Measurements from ENCODE around the gene CYP2S1.
"Not testable (repeated sequence)": the region's sequence is repeated elsewhere in the genome, so short reads cannot be mapped to it uniquely, and the experiment has no call there.

Gene CYP2S1

DNA sequence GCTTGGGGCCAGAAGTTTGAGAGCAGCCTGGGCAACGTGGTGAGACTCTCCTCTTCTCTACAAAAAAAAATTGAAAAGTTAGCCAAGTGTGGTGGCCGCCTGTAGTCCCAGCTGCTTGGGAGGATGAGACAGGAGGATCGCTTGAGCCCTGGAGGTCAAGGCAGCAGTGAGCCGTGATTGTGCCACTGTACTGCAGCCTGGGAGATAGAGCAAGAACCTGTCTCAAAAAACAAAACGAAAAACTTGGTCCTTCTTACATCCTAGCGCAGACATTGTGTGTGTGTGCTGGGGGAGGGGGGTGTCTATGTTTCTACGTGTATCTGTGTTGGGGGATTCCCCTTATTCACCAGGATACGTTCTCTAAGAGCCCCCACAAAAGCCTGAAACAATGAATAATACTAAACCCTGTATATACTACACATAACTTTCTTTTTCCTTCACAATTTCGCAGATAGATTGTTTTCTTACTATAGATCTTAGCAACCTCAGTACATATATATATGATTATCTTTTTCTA is 33.9 kb downstream of the CYP2S1 start:
- peak overlapping the region; percentile 78 to 86 for H3K4me3 ChIP-seq (ENCODE audit: low read length in 2 of 2)
- peak overlapping the region; percentile 89 for H3K27ac ChIP-seq (ENCODE audit: low read length)
- H3K27me3 ChIP-seq (ENCODE audit: control insufficient read depth in 1 of 2, insufficient read depth in 2 of 2, low read length in 2 of 2), result no peaks in the 10 kb centered on the region
- H3K4me1 ChIP-seq (ENCODE audit: control insufficient read depth, insufficient read depth, low read length), result peaks cover 26% of the 10 kb centered on the region
- H3K9me3 ChIP-seq (ENCODE audit: control insufficient read depth in 2 of 2, low read length in 2 of 2), result no peaks in the 10 kb centered on the region
- H3K36me3 ChIP-seq (ENCODE audit: control insufficient read depth in 2 of 2, insufficient read depth in 2 of 2, low read length in 2 of 2), result peaks cover 4 to 5% of the 10 kb centered on the region in 2 donors
- H3K9ac ChIP-seq (ENCODE audit: low read length in 2 of 2), result peak overlapping the region; percentile 24 to 75

DNA sequence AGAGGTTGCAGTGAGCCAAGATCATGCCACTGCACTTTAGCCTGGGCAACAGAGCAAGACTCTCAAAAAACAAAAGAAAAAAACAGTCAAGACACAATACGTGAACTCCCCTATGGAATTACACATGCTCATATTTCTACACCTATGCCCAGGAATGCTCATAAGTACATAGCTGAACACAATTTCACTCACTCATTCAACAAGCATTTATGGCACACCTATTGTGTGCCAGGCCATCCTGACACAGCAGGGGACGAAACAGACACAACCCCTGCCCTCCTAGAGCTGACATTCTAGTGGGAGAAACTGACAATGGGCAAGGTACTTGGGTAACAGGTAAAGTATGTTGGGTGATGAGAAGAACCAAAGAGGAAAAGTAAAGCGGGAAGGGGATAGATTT is 35.5 kb downstream of the CYP2S1 start:
- no peak overlapping the region for H3K9ac ChIP-seq (ENCODE audit: low read length in 2 of 2)
- H3K9me3 ChIP-seq (ENCODE audit: control insufficient read depth in 2 of 2, low read length in 2 of 2), result no peaks in the 10 kb centered on the region
- H3K4me3 ChIP-seq (ENCODE audit: low read length in 2 of 2), result no peak overlapping the region
- H3K4me1 ChIP-seq (ENCODE audit: control insufficient read depth, insufficient read depth, low read length), result peaks cover 22% of the 10 kb centered on the region
- H3K36me3 ChIP-seq (ENCODE audit: control insufficient read depth in 2 of 2, insufficient read depth in 2 of 2, low read length in 2 of 2), result peaks cover 8 to 9% of the 10 kb centered on the region in 2 donors
- no peaks in the 10 kb centered on the region for H3K27me3 ChIP-seq (ENCODE audit: control insufficient read depth in 1 of 2, insufficient read depth in 2 of 2, low read length in 2 of 2)
- H3K27ac ChIP-seq (ENCODE audit: low read length), result peak overlapping the region; percentile 6

DNA sequence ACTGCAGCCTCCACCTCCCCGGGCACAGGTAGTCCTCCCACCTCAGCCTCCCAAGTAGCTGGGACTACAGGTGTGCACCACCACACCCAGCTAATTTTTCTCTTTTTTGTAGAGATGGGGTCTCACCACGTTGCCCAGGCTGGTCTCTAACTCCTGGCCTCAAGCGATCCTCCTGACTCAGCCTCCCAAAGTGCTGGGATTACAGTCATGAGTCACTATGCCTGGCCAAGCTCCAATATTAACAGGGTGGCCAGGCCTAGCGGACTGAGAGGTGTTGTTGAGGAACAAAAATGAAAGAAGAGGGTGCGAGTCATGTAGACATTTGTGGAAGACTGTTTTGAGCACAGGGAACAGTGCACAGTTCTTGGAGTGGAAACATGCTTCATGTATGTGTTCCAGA is 36.3 kb downstream of the CYP2S1 start:
- H3K27ac ChIP-seq (ENCODE audit: low read length); H3K27me3 ChIP-seq (ENCODE audit: control insufficient read depth in 1 of 2, insufficient read depth in 2 of 2, low read length in 2 of 2); H3K4me3 ChIP-seq (ENCODE audit: low read length in 2 of 2); H3K9me3 ChIP-seq (ENCODE audit: control insufficient read depth in 2 of 2, low read length in 2 of 2); H3K9ac ChIP-seq (ENCODE audit: low read length in 2 of 2): not testable (repeated sequence)
- Histone ChIP-seq H3K36me3 (ENCODE audit: control insufficient read depth in 2 of 2, insufficient read depth in 2 of 2, low read length in 2 of 2) (peaks cover 16% of the 10 kb centered on the region in 2 donors), H3K4me1 (ENCODE audit: control insufficient read depth, insufficient read depth, low read length) (peaks cover 18% of the 10 kb centered on the region)

DNA sequence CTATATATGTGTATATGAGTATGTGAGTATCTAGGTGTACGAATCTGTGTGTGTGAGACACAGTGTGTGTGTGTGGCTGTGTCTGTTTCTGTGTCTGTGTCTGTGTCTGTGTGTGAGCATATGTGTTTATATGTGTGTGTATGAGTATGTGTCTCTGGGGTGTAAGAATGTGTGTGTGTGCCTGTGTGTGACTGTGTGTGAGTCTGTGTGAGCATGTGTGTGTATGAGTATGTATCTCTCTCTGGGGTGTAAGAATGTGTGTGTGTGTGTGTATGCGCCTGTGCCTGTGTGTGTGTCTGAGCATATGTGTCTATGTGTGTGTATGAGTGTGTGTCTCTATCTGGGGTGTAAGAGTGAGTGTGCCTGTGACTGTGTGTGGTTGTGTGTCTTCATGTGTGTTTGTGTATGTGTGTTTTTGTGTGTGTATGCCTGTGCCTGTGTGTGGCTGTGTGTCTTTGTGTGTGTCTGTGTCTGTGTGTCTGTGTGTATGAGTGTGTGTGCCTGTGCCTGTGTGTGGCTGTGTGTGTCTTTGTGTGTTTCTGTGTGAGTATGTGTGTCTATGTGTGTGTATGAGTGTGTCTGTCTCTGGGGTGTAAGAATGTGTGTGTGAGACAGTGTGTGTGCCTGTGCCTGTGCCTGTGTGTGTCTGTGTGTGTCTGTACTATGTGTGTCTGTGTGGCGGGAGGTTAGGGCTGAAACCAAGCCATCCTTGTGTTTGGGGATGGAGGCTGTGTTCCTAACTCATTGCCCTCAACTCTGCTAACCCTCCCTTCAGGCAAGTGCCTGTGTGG is 37.2 kb downstream of the CYP2S1 start:
- H3K36me3 ChIP-seq (ENCODE audit: control insufficient read depth in 2 of 2, insufficient read depth in 2 of 2, low read length in 2 of 2), result peaks cover 20% of the 10 kb centered on the region in 2 donors
- H3K27ac ChIP-seq (ENCODE audit: low read length), result no peak overlapping the region

DNA sequence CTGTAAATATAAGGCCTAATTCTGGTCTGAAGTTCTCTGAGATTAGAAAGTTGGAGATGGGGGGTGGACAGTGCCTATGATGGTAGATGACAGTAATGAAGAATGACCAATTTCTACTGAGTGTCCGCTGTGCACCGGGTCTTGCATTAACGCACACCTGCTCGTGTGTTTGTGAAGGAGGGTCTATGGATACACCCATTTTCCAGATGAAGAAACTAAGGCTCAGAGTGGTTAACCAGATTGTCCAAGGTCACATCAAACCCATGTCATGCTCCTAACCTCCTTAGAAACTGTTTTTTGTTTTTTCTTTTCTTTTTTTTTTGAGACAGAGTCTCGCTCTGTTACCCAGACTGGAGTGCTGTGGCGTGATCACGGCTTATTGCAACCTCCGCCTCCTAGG is 39.7 kb downstream of the CYP2S1 start:
- Histone ChIP-seq H3K4me3 (ENCODE audit: low read length in 2 of 2) (no peak overlapping the region), H3K9me3 (ENCODE audit: control insufficient read depth in 2 of 2, low read length in 2 of 2) (no peaks in the 10 kb centered on the region), H3K27me3 (ENCODE audit: control insufficient read depth in 1 of 2, insufficient read depth in 2 of 2, low read length in 2 of 2) (no peaks in the 10 kb centered on the region), H3K36me3 (ENCODE audit: control insufficient read depth in 2 of 2, insufficient read depth in 2 of 2, low read length in 2 of 2) (peaks cover 26 to 30% of the 10 kb centered on the region in 2 donors), H3K4me1 (ENCODE audit: control insufficient read depth, insufficient read depth, low read length) (no peaks in the 10 kb centered on the region), H3K27ac (ENCODE audit: low read length) (no peak overlapping the region), H3K9ac (ENCODE audit: low read length in 2 of 2) (no peak overlapping the region)

More for the DNA sequence above, 37.2 kb downstream of the CYP2S1 start:
- H3K27me3 ChIP-seq (ENCODE audit: control insufficient read depth in 1 of 2, insufficient read depth in 2 of 2, low read length in 2 of 2), result no peaks in the 10 kb centered on the region
- H3K9ac ChIP-seq (ENCODE audit: low read length in 2 of 2), result peak overlapping the region in 1 of 2 donors; percentile 16
- no peak overlapping the region for H3K4me3 ChIP-seq (ENCODE audit: low read length in 2 of 2)
- peaks cover 16% of the 10 kb centered on the region for H3K4me1 ChIP-seq (ENCODE audit: control insufficient read depth, insufficient read depth, low read length)
- no peaks in the 10 kb centered on the region for H3K9me3 ChIP-seq (ENCODE audit: control insufficient read depth in 2 of 2, low read length in 2 of 2)

DNA sequence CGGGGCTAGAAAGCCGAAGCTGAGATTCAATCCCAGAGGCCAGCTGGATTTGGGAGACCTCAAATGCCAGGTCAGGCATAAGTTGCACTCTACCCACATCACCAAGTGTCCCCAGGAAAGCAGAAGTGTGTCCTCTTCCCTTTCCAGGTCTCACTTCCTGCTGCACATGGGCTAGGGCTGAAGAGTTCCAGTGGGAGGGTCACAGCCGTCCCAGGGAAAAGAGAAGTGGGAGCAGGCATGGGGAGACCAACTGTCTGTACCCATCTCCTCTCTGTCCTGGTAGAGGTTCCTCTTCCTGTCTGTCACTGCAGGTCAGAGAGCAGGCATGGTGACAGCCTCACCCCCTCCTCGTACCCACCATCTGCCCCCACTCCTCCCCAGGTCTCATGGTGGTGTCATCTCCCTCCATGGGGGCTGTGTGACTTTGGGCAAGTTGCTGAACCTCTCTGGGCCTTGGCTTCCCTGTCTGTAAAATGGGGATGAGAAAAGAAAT is 40.8 kb downstream of the CYP2S1 start:
- peaks cover 37 to 40% of the 10 kb centered on the region in 2 donors for H3K36me3 ChIP-seq (ENCODE audit: control insufficient read depth in 2 of 2, insufficient read depth in 2 of 2, low read length in 2 of 2)
- H3K27ac ChIP-seq (ENCODE audit: low read length), result no peak overlapping the region
- H3K27me3 ChIP-seq (ENCODE audit: control insufficient read depth in 1 of 2, insufficient read depth in 2 of 2, low read length in 2 of 2), result no peaks in the 10 kb centered on the region
- H3K4me3 ChIP-seq (ENCODE audit: low read length in 2 of 2), result no peak overlapping the region
- no peak overlapping the region for H3K9ac ChIP-seq (ENCODE audit: low read length in 2 of 2)
- no peaks in the 10 kb centered on the region for H3K4me1 ChIP-seq (ENCODE audit: control insufficient read depth, insufficient read depth, low read length)
- no peaks in the 10 kb centered on the region for H3K9me3 ChIP-seq (ENCODE audit: control insufficient read depth in 2 of 2, low read length in 2 of 2)

DNA sequence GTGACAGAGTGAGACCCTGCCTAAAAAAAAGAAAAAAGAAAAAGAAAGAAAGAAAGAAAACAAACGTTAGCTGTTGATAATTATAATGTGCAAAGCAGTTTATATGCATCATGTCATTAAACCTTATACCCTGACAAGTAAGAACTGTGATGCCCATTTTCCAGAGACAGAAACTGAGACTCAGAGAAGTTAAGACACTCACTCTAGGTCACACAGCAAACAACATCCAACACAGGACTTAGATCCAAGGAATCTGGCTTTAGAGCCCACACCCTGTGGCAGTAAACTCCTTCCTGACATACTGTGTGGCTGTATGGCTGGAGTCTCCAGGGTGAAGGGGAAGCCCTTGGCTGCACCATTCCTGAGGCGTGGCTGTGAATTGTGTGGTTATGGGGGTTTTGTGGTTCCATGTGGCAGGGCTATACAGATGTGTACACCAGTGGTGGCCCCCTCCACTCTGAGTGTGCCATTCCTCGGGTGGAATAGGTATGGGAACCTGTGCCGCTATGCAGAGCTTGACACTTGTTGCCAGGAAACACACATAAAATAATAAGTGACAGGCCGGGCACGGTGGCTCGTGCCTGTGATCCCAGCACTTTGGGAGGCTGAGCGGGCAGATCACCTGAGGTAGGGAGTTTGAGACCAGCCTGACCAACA is 41.6 kb downstream of the CYP2S1 start:
- Histone ChIP-seq H3K9ac (ENCODE audit: low read length in 2 of 2) (no peak overlapping the region), H3K36me3 (ENCODE audit: control insufficient read depth in 2 of 2, insufficient read depth in 2 of 2, low read length in 2 of 2) (peaks cover 46 to 49% of the 10 kb centered on the region in 2 donors), H3K27ac (ENCODE audit: low read length) (no peak overlapping the region)

DNA sequence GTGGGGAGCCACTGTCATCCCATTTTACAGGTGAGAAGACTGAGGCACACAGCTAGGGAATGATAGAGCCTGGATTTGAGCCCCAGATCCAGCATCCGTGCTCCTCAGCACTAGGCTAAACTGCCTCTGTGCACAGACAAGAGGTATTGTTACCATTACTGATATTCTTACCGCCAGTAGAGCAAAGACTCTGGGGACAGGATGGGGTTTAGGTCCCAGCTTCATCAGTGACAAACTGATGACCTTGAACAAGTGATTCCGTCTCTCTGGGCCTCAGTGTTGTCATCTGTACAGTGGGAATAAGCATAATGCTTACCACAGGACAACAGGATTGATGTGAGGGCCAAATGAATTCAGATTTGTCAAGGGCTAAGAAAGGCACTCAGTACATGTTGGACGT is 42.5 kb downstream of the CYP2S1 start:
- no peak overlapping the region for H3K27ac ChIP-seq (ENCODE audit: low read length)
- H3K4me1 ChIP-seq (ENCODE audit: control insufficient read depth, insufficient read depth, low read length), result no peaks in the 10 kb centered on the region
- peaks cover 52% of the 10 kb centered on the region in 2 donors for H3K36me3 ChIP-seq (ENCODE audit: control insufficient read depth in 2 of 2, insufficient read depth in 2 of 2, low read length in 2 of 2)
- no peaks in the 10 kb centered on the region for H3K9me3 ChIP-seq (ENCODE audit: control insufficient read depth in 2 of 2, low read length in 2 of 2)
- no peaks in the 10 kb centered on the region for H3K27me3 ChIP-seq (ENCODE audit: control insufficient read depth in 1 of 2, insufficient read depth in 2 of 2, low read length in 2 of 2)
- no peak overlapping the region for H3K9ac ChIP-seq (ENCODE audit: low read length in 2 of 2)
- H3K4me3 ChIP-seq (ENCODE audit: low read length in 2 of 2), result no peak overlapping the region

More for the DNA sequence above, 41.6 kb downstream of the CYP2S1 start:
- no peaks in the 10 kb centered on the region for H3K9me3 ChIP-seq (ENCODE audit: control insufficient read depth in 2 of 2, low read length in 2 of 2)
- H3K4me3 ChIP-seq (ENCODE audit: low read length in 2 of 2), result no peak overlapping the region
- no peaks in the 10 kb centered on the region for H3K27me3 ChIP-seq (ENCODE audit: control insufficient read depth in 1 of 2, insufficient read depth in 2 of 2, low read length in 2 of 2)
- H3K4me1 ChIP-seq (ENCODE audit: control insufficient read depth, insufficient read depth, low read length), result no peaks in the 10 kb centered on the region

DNA sequence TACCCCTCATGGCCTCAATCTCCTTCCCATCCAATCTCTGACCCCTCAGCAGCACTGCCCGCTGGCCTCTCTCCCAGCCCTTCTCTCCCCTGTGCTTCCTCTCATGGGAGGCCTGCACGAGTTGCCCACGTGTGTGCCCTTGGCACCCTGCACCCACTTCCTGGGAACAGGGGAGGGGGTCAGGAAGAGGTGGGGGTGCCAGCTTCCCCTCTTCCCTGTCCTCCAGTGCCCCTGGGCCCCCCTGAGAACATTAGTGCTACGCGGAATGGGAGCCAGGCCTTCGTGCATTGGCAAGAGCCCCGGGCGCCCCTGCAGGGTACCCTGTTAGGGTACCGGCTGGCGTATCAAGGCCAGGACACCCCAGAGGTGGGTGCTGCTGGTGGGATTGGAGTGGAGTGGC is 45.2 kb downstream of the CYP2S1 start:
- Histone ChIP-seq H3K4me3 (ENCODE audit: low read length in 2 of 2) (no peak overlapping the region), H3K9ac (ENCODE audit: low read length in 2 of 2) (no peak overlapping the region), H3K4me1 (ENCODE audit: control insufficient read depth, insufficient read depth, low read length) (no peaks in the 10 kb centered on the region), H3K27ac (ENCODE audit: low read length) (no peak overlapping the region), H3K27me3 (ENCODE audit: control insufficient read depth in 1 of 2, insufficient read depth in 2 of 2, low read length in 2 of 2) (no peaks in the 10 kb centered on the region), H3K36me3 (ENCODE audit: control insufficient read depth in 2 of 2, insufficient read depth in 2 of 2, low read length in 2 of 2) (peaks cover 63% of the 10 kb centered on the region in 2 donors), H3K9me3 (ENCODE audit: control insufficient read depth in 2 of 2, low read length in 2 of 2) (no peaks in the 10 kb centered on the region)

DNA sequence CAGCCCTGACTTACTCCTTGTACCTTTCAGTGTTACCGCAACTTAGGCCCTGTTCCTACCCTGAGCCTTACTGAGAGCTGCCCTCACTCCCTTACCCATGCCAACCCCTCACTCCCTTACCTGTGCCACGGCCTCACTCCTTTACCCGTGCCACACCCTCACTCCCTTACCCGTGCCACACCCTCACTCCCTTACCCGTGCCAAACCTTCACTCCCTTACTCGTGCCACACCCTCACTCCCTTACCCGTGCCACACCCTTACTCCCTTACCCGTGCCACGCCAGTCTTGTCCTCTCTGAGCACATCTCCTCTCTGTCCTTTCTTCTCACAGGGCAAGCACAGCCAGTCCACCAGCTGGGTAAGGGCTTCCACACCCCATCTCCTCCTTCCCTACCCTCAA is 46.3 kb downstream of the CYP2S1 start:
- Histone ChIP-seq H3K4me3 (ENCODE audit: low read length in 2 of 2) (no peak overlapping the region), H3K27me3 (ENCODE audit: control insufficient read depth in 1 of 2, insufficient read depth in 2 of 2, low read length in 2 of 2) (no peaks in the 10 kb centered on the region), H3K36me3 (ENCODE audit: control insufficient read depth in 2 of 2, insufficient read depth in 2 of 2, low read length in 2 of 2) (peaks cover 58 to 61% of the 10 kb centered on the region in 2 donors), H3K9ac (ENCODE audit: low read length in 2 of 2) (no peak overlapping the region), H3K4me1 (ENCODE audit: control insufficient read depth, insufficient read depth, low read length) (no peaks in the 10 kb centered on the region), H3K27ac (ENCODE audit: low read length) (no peak overlapping the region), H3K9me3 (ENCODE audit: control insufficient read depth in 2 of 2, low read length in 2 of 2) (no peaks in the 10 kb centered on the region)

All from stomach smooth muscle (tissue), 2 donors.